ENCODE data around the gene PRKCA. TPM values are rescaled to one million over a fixed set of nuclear protein-coding genes. Genes with fewer than 3 reads are reported as not detected.

The PRKCA gene
- total RNA-seq, 4 donors from 2014 or later, result 55.8 to 90.7 (median 66.7) TPM

- no peaks in the 10 kb centered on the region for H3K9me3 ChIP-seq
- H3K4me3 ChIP-seq, result no peak overlapping the region
- no peaks in the 10 kb centered on the region for H3K36me3 ChIP-seq
- H3K4me1 ChIP-seq, result peaks cover 0 to 8% (median 0%) of the 10 kb centered on the region in 4 donors
- H3K27me3 ChIP-seq, result no peaks in the 10 kb centered on the region
- DNase-seq (ENCODE audit: low spot score in 2 of 2), result no peak
- 72 to 79% methylated on average over 4 of the region's 4 CpGs for WGBS, 2 donors
- no peak overlapping the region for H3K27ac ChIP-seq
- no peak for TF ChIP-seq CTCF (IDR thresholded peaks at IDR 0.05)
- TF ChIP-seq POLR2A (IDR thresholded peaks at IDR 0.05), result no peak
- no peak for TF ChIP-seq EP300 (IDR thresholded peaks at IDR 0.05)
Measured at GRCh38 chr17:66573078-66573477, 270.7 kb downstream of the PRKCA start.

DNA sequence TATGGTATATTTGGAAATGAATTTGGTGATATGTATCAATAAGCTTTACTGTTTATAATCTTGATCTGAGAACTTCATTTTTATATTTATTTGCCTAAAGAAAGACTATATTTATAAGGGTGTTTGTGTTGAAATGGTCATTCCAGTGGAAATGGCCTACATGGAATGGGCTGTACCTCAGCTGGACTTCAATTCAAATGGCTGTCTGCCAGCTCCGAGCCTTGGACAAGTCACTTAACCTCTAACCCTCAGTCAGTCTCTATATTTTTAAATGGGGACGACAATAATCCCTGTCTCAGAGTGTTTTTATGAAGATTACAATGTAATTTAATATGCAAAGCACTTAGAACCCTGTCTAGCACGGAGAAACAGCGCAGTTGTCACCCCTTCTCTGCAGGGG is 271.7 kb downstream of the PRKCA start:
- no peak for DNase-seq (ENCODE audit: low spot score in 2 of 2)
- Histone ChIP-seq H3K4me3 (no peak overlapping the region), H3K9me3 (no peaks in the 10 kb centered on the region), H3K27me3 (no peaks in the 10 kb centered on the region), H3K36me3 (no peaks in the 10 kb centered on the region), H3K4me1 (peaks cover 0 to 12% (median 2%) of the 10 kb centered on the region in 4 donors), H3K27ac (no peak overlapping the region)
- WGBS, 2 donors, result 71 to 73% methylated on average over 4 of the region's 4 CpGs
- no peak for TF ChIP-seq EP300 (IDR thresholded peaks at IDR 0.05)
- no peak for TF ChIP-seq CTCF (IDR thresholded peaks at IDR 0.05)
- TF ChIP-seq POLR2A (IDR thresholded peaks at IDR 0.05), result no peak

DNA sequence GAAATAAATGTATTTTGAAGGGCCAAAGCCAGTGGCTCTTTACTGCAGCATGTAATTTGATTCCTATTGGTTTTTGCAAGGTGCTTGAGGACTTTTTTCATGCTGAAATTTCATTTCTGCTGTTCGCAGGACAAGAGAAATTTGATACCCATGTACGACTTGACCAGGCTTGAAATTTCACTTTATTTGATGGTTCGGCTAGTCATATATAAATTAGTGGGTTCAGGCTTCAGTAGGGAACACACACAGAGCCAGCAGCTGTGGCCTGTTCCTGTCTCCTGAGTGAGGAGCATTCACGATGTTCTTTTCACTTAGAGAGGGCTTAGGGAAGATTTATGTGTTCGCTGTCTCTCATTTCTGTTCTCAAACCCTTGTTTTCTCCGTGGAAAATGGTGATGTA is 274.1 kb downstream of the PRKCA start:
- no peak for DNase-seq (ENCODE audit: low spot score in 2 of 2)
- Histone ChIP-seq H3K27ac (no peak overlapping the region), H3K27me3 (no peaks in the 10 kb centered on the region), H3K4me1 (peaks cover 0 to 35% (median 18%) of the 10 kb centered on the region in 4 donors), H3K9me3 (no peaks in the 10 kb centered on the region), H3K36me3 (no peaks in the 10 kb centered on the region), H3K4me3 (no peak overlapping the region)
- TF ChIP-seq EP300 (IDR thresholded peaks at IDR 0.05) (no peak), CTCF (IDR thresholded peaks at IDR 0.05) (no peak), POLR2A (IDR thresholded peaks at IDR 0.05) (no peak)
- 71 to 72% methylated on average over 6 of the region's 6 CpGs for WGBS, 2 donors

DNA sequence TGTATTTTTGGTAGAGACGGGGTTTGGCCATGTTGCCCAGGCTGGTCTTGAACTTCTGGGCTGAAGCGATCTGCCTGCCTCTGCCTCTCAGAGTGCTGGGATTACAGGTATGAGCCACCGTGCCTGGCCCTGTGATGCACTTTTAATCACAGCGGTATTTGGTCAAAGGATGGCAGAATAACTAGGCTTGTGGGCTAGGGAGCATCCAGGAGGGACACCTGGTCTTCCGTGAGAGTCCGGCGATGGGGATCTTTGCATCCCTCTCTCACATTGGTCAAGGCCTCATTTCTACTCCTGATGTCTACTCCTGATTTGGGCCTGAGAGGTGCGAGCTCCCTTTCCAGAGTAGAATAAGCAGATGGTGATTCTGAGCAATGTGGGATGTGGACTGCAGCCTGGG is 274.6 kb downstream of the PRKCA start:
- no peak for DNase-seq (ENCODE audit: low spot score in 2 of 2)
- Histone ChIP-seq H3K27me3 (no peaks in the 10 kb centered on the region), H3K4me1 (peaks cover 0 to 40% (median 18%) of the 10 kb centered on the region in 4 donors), H3K27ac (peak overlapping the region in 2 of 4 donors; percentile 13 to 24), H3K9me3 (no peaks in the 10 kb centered on the region), H3K36me3 (no peaks in the 10 kb centered on the region), H3K4me3 (no peak overlapping the region)
- TF ChIP-seq CTCF (IDR thresholded peaks at IDR 0.05) (no peak), POLR2A (IDR thresholded peaks at IDR 0.05) (no peak), EP300 (IDR thresholded peaks at IDR 0.05) (no peak)
- 88 to 99% methylated on average over 7 to 8 of the region's 8 CpGs for WGBS, 2 donors

- DNase-seq (ENCODE audit: low spot score in 2 of 2), result no peak
- H3K36me3 ChIP-seq, result no peaks in the 10 kb centered on the region
- H3K27me3 ChIP-seq, result no peaks in the 10 kb centered on the region
- H3K4me1 ChIP-seq, result peaks cover 0 to 54% (median 19%) of the 10 kb centered on the region in 4 donors
- no peak overlapping the region for H3K4me3 ChIP-seq
- H3K27ac ChIP-seq, result peak overlapping the region in 3 of 4 donors; percentile 4 to 80 (median 80)
- no peaks in the 10 kb centered on the region for H3K9me3 ChIP-seq
- WGBS, 2 donors, result 68 to 76% methylated on average over 22 of the region's 22 CpGs
- TF ChIP-seq CTCF (IDR thresholded peaks at IDR 0.05) (no peak), EP300 (IDR thresholded peaks at IDR 0.05) (no peak), POLR2A (IDR thresholded peaks at IDR 0.05) (no peak)
Measured at GRCh38 chr17:66578781-66579489, 276.5 kb downstream of the PRKCA start.
